Aorta (tissue), 5 donors: ENCODE data around the gene GREM2. TPM values are rescaled to one million over a fixed set of nuclear protein-coding genes. Genes with fewer than 3 reads are reported as not detected.
A peak's percentile ranks its signal among the peaks of the same experiment; 100 is the strongest.

Experiments
- ATAC-seq: fragments of 200-7000 bp; cut with Tn5 transposase; one replicate; pipeline ENCODE4 v1.9.1; 2022; ENCODE audit warnings: moderate library complexity; ENCODE audit not compliant: low FRiP score
- DNase-seq, 2 donors: peaks; one replicate each; pipeline ENCODE4 v3.0.0-alpha.2; 2020
- H3K27ac ChIP-seq, 2 donors: one replicate each; pipeline ENCODE4 v1.5.1; 2013; ENCODE audit warnings: low read length in 2 of 2, mild to moderate bottlenecking in 2 of 2, moderate library complexity in 2 of 2, control low read depth in 1 of 2, inconsistent platforms in 1 of 2, low read depth in 1 of 2
- H3K27me3 ChIP-seq, 2 donors: one replicate each; pipeline ENCODE4 v1.6.1; 2013; ENCODE audit warnings: control low read depth in 1 of 2, low read length in 1 of 2, mild to moderate bottlenecking in 1 of 2, moderate library complexity in 1 of 2; ENCODE audit not compliant: insufficient read depth in 2 of 2, control insufficient read depth in 1 of 2
- H3K36me3 ChIP-seq, 2 donors: one replicate each; pipeline ENCODE4 v1.6.1; 2013; ENCODE audit warnings: control low read depth in 1 of 2, low read length in 1 of 2, mild to moderate bottlenecking in 1 of 2; ENCODE audit not compliant: insufficient read depth in 2 of 2, control insufficient read depth in 1 of 2
- H3K4me1 ChIP-seq, 2 donors: one replicate each; pipeline ENCODE4 v1.6.1; 2013; ENCODE audit warnings: low read length in 2 of 2, control low read depth in 1 of 2, mild to moderate bottlenecking in 1 of 2, moderate library complexity in 1 of 2; ENCODE audit not compliant: insufficient read depth in 2 of 2, control insufficient read depth in 1 of 2
- H3K4me3 ChIP-seq, 2 donors: one replicate each; pipeline ENCODE4 v1.5.1; 2013; ENCODE audit warnings: low read length in 2 of 2, control low read depth in 1 of 2, mild to moderate bottlenecking in 1 of 2
- H3K9me3 ChIP-seq: one replicate; pipeline ENCODE4 v1.6.1; 2013; ENCODE audit warnings: mild to moderate bottlenecking, low read length; ENCODE audit not compliant: control insufficient read depth
- WGBS, 2 donors: extraction: QIAGEN DNeasy Blood & Tissue Kit; methylation state at CpG; one replicate each; pipeline ENCODE4 v1.1.7; 2013; 5-methylcytosine and 5-hydroxymethylcytosine counted together
- intact Hi-C, 2 donors: fragments of 100-400 bp; cut with DNase I; formaldehyde crosslinking; loops; one replicate each; pipeline versions ENCODE4 v1.14.2 to v1.15.0; 2022
- polyA plus RNA-seq, 2 donors: library from polyadenylated mRNA; stranded (reverse); fragments of 200-250 nt; gene quantifications; one replicate each; pipeline ENCODE4 v1.2.3, GENCODE V29; 2013
- total RNA-seq, 2 donors: library from RNA; stranded (reverse); fragmentation: NEBNext Ultra II Directional; extraction: Animal tissue kit (Norgen Biotek cat#: 25700); gene quantifications; one replicate each; pipeline ENCODE4 v1.2.1, GENCODE V29; 2021
- donor health status: healthy with polysubstance abuse.
- donor health status: Bipolar disorder and iron deficiency.
- donor health status: DM: no; HTN: no; CAD: no.
- donor health status: DM: no; HTN: no; CAD: no.
- donor health status: DM: yes; HTN: yes; CAD: no.

Gene GREM2
- total and polyA plus RNA-seq, 4 donors: 0.03 to 5.1 (median 2.9) TPM; not detected in 1

- DNase-seq (no peak), ATAC-seq (no peak)
- Histone ChIP-seq H3K27ac (no peak overlapping the region), H3K36me3 (no peaks in the 10 kb centered on the region), H3K9me3 (peaks cover 1% of the 10 kb centered on the region), H3K4me1 (no peaks in the 10 kb centered on the region), H3K4me3 (no peak overlapping the region), H3K27me3 (no peaks in the 10 kb centered on the region)
- 84 to 89% methylated on average over 4 of the region's 4 CpGs for WGBS, 2 donors
- intact Hi-C loops: no loop called here
Measured at GRCh38 chr1:240616018-240616417, 4.1 kb upstream of the GREM2 start.

GRCh38 chr1:240613356-240614142 lies 1.6 kb upstream of the GREM2 start:
- intact Hi-C loops: no loop called here

GRCh38 chr1:240612811-240613210 lies 856 bp upstream of the GREM2 start:
- no peak overlapping the region for H3K4me3 ChIP-seq
- no peak overlapping the region for H3K27ac ChIP-seq
- H3K9me3 ChIP-seq: peaks cover 2% of the 10 kb centered on the region
- H3K27me3 ChIP-seq: no peaks in the 10 kb centered on the region
- no peaks in the 10 kb centered on the region for H3K36me3 ChIP-seq
- WGBS, 2 donors: 58 to 60% methylated on average over 6 of the region's 6 CpGs
- DNase-seq: no peak
- H3K4me1 ChIP-seq: no peaks in the 10 kb centered on the region
- intact Hi-C loops: no loop called here
- ATAC-seq: peak; percentile 51

More at GRCh38 chr1:240613356-240614142, 1.6 kb upstream of the GREM2 start:
- Histone ChIP-seq H3K4me1 (no peaks in the 10 kb centered on the region), H3K4me3 (no peak overlapping the region), H3K36me3 (no peaks in the 10 kb centered on the region), H3K9me3 (peaks cover 2% of the 10 kb centered on the region), H3K27me3 (no peaks in the 10 kb centered on the region), H3K27ac (no peak overlapping the region)
- DNase-seq (no peak), ATAC-seq (no peak)
- WGBS, 2 donors: 51 to 61% methylated on average over 5 of the region's 5 CpGs

- 22% methylated on average over 12 of the region's 12 CpGs for WGBS, 2 donors
- no peak for DNase-seq
- no peaks in the 10 kb centered on the region for H3K36me3 ChIP-seq
- ATAC-seq: no peak
- no peaks in the 10 kb centered on the region for H3K4me1 ChIP-seq
- intact Hi-C loops: no loop called here
- H3K27ac ChIP-seq: no peak overlapping the region
- H3K27me3 ChIP-seq: no peaks in the 10 kb centered on the region
- peaks cover 2% of the 10 kb centered on the region for H3K9me3 ChIP-seq
- peak overlapping the region; percentile 7 to 33 for H3K4me3 ChIP-seq
Measured at GRCh38 chr1:240611228-240611618, 732 bp downstream of the GREM2 start.

- no peak for DNase-seq
- ATAC-seq: no peak
- H3K4me3 ChIP-seq: no peak overlapping the region
- intact Hi-C loops: no loop called here
- no peaks in the 10 kb centered on the region for H3K36me3 ChIP-seq
- no peak overlapping the region for H3K27ac ChIP-seq
- WGBS, 2 donors: 73 to 76% methylated on average over 6 of the region's 6 CpGs
- H3K9me3 ChIP-seq: peaks cover 2% of the 10 kb centered on the region
- H3K4me1 ChIP-seq: no peaks in the 10 kb centered on the region
- no peaks in the 10 kb centered on the region for H3K27me3 ChIP-seq
Measured at GRCh38 chr1:240610636-240611035, 1.3 kb downstream of the GREM2 start.

GRCh38 chr1:240609527-240610060 lies 2.4 kb downstream of the GREM2 start:
- H3K9me3 ChIP-seq: peaks cover 2% of the 10 kb centered on the region
- WGBS, 2 donors: 70% methylated on average over 6 of the region's 6 CpGs
- no peak overlapping the region for H3K27ac ChIP-seq
- no peaks in the 10 kb centered on the region for H3K27me3 ChIP-seq
- no peak overlapping the region for H3K4me3 ChIP-seq
- no peaks in the 10 kb centered on the region for H3K4me1 ChIP-seq
- DNase-seq (no peak), ATAC-seq (no peak)
- intact Hi-C loops: no loop called here
- no peaks in the 10 kb centered on the region for H3K36me3 ChIP-seq

- no peaks in the 10 kb centered on the region for H3K4me1 ChIP-seq
- no peaks in the 10 kb centered on the region for H3K27me3 ChIP-seq
- no peak for DNase-seq
- no peaks in the 10 kb centered on the region for H3K36me3 ChIP-seq
- peaks cover 2% of the 10 kb centered on the region for H3K9me3 ChIP-seq
- no peak overlapping the region for H3K27ac ChIP-seq
- H3K4me3 ChIP-seq: no peak overlapping the region
- WGBS, 2 donors: 42 to 52% methylated on average over 2 of the region's 2 CpGs
- no peak for ATAC-seq
- intact Hi-C loops: no loop called here
Measured at GRCh38 chr1:240608707-240609106, 3.2 kb downstream of the GREM2 start.

- WGBS, 2 donors: 75 to 79% methylated on average over 2 of the region's 2 CpGs
- Histone ChIP-seq H3K27me3 (no peaks in the 10 kb centered on the region), H3K9me3 (peaks cover 2% of the 10 kb centered on the region), H3K36me3 (no peaks in the 10 kb centered on the region), H3K4me3 (no peak overlapping the region), H3K27ac (no peak overlapping the region), H3K4me1 (no peaks in the 10 kb centered on the region)
- no peak for ATAC-seq
- intact Hi-C loops: no loop called here
- no peak for DNase-seq
Measured at GRCh38 chr1:240607006-240607405, 4.9 kb downstream of the GREM2 start.

- intact Hi-C loops: no loop called here
- Histone ChIP-seq H3K27me3 (no peaks in the 10 kb centered on the region), H3K4me1 (no peaks in the 10 kb centered on the region), H3K4me3 (no peak overlapping the region), H3K27ac (no peak overlapping the region), H3K36me3 (no peaks in the 10 kb centered on the region), H3K9me3 (no peaks in the 10 kb centered on the region)
- no peak for DNase-seq
- 65 to 78% methylated on average over 2 of the region's 2 CpGs for WGBS, 2 donors
- ATAC-seq: no peak
Measured at GRCh38 chr1:240602189-240602588, 9.8 kb downstream of the GREM2 start.
